SH-SY5Y (cell line): ENCODE results near the gene DISP1.

ENCODE experiments used
- GATA2 ChIP-seq: IDR thresholded peaks from 2 replicates; pipeline ENCODE4 v1.6.1; 2011; ENCODE audit warnings: mild to moderate bottlenecking, low read depth, low read length
- GATA3 ChIP-seq: IDR thresholded peaks from 2 replicates; pipeline ENCODE4 v1.6.1; 2011; ENCODE audit warnings: low read depth, mild to moderate bottlenecking, low read length, moderate library complexity

DNA sequence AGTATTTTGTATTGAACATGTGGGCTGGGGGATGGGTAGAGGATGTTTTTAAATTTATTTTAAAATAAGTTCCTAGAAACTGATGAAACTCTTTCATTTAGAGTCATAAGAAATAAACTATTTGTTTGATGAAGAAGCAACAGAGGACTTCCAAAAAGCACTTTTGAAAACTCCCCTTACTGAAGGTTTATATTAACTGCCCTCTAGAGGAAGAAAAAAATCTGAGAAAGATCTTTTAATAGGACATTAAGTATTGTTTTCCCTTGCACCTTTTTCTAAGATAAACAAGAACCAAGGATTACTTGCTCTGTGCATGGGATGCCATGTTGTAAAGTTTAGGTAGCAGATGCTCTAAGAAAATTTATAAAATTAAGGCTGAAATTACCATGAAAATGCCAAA is 14.1 kb downstream of the DISP1 start:
- TF ChIP-seq GATA2 (no peak), GATA3 (no peak)
